Stimulated activated naive CD8-positive, alpha-beta T cell treated with anti-CD3 and anti-CD28 coated beads, Interleukin-15, Interleukin-2, amounts not matched to agents 100 U/mL and 50 U/mL, for 24 hours (primary cell): Measurements from ENCODE around the gene APLP2.
"Not testable (repeated sequence)": the region's sequence is repeated elsewhere in the genome, so short reads cannot be mapped to it uniquely, and the experiment has no call there.

ENCODE experiments used
- ATAC-seq: fragments of 150-1000 bp; cut with Tn5 transposase; one replicate; pipeline ENCODE4 v1.10.0; 2021
- DNase-seq: peaks from one replicate; pipeline ENCODE4 v3.0.0; 2021

APLP2 gene

DNA sequence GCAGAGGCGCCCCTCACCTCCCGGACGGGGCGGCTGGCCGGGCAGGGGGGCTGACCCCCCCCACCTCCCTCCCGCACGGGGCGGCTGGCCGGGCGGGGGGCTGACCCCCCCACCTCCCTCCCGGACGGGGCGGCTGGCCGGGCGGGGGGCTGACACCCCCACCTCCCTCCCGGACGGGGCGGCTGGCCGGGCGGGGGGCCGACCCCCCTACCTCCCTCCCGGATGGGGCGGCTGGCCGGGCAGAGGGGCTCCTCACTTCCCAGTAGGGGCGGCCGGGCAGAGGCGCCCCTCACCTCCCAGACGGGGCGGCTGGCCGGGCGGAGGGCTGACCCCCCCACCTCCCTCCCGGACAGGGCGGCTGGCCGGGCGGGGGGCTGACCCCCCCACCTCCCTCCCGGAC is 21.5 kb downstream of the APLP2 start:
- not testable (repeated sequence) for DNase-seq, ATAC-seq

- no peak for ATAC-seq
- no peak for DNase-seq
Observed at GRCh38 chr11:130092661-130093060, 23.0 kb downstream of the APLP2 start.

- DNase-seq, result no peak
- no peak for ATAC-seq
Observed at GRCh38 chr11:130094614-130095013, 24.9 kb downstream of the APLP2 start.

GRCh38 chr11:130095326-130095725 is 25.6 kb downstream of the APLP2 start:
- DNase-seq (no peak), ATAC-seq (no peak)

DNA sequence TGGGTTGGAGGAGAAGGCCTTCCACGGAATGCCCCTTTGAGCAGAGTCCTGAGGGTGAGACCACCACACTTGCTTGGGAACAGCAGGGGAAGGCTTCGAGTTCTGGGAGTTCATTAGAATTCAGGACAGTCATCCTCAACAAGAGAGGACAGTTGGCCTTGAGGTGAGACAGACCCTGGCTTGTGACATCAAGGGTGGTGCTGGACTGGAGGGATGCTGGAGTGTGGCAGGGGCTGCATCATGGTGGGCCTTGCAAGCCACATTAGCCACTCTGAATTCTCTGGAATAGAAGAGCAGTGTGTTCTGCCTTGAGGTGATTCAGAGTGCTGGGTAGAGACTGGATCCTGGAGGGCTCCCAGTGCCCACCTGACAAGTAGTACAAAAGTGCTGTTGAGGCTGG is 26.3 kb downstream of the APLP2 start:
- DNase-seq, result no peak
- no peak for ATAC-seq

DNA sequence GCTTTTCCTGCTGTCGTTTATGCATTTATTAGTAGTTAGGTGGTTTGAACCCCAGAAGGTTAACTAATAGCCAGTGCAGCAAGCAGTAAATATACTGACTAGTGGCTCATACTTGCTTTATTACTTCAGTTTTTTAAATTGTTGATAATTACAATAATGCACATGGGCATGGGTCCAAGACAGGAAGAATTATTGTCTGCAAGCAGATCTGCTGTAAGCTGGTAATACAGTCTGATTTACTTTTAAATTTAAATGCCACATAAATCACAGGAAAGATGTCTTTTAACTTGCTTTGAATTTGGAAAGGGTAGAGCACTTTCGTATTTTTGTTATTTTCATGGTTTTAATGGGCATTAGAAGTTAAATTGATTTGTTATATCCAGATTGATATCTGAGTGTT is 27.1 kb downstream of the APLP2 start:
- DNase-seq (no peak), ATAC-seq (no peak)

GRCh38 chr11:130097285-130097684 is 27.6 kb downstream of the APLP2 start:
- ATAC-seq (no peak), DNase-seq (no peak)

DNA sequence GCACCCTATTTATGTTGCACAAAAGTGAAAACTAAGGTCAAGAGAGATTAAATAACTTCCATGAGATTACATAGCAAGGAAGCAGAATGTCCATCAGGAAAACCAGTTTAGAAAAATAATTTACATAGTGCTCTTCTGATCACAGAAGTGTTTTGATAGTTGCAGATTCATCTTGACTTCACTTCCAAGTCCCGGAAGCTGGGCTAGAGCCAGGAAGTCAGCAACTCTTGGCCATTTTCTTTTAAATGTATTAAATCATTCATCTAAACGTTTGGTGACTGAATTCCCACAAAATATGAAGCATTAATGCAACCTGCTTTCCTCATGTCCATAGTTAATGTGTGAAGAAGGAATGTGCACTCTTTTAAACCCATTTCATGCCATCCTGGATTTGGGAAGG is 29.7 kb downstream of the APLP2 start:
- ATAC-seq (no peak), DNase-seq (no peak)

- ATAC-seq (no peak), DNase-seq (no peak)
Observed at GRCh38 chr11:130100381-130101095, 30.8 kb downstream of the APLP2 start.

- no peak for DNase-seq
- ATAC-seq, result no peak
Observed at GRCh38 chr11:130101661-130102060, 32.0 kb downstream of the APLP2 start.

- ATAC-seq, result no peak
Observed at GRCh38 chr11:130102301-130103249, 32.9 kb downstream of the APLP2 start.

GRCh38 chr11:130103296-130103814 is 33.7 kb downstream of the APLP2 start:
- DNase-seq (no peak), ATAC-seq (no peak)

More at GRCh38 chr11:130102301-130103249, 32.9 kb downstream of the APLP2 start:
- no peak for DNase-seq

DNA sequence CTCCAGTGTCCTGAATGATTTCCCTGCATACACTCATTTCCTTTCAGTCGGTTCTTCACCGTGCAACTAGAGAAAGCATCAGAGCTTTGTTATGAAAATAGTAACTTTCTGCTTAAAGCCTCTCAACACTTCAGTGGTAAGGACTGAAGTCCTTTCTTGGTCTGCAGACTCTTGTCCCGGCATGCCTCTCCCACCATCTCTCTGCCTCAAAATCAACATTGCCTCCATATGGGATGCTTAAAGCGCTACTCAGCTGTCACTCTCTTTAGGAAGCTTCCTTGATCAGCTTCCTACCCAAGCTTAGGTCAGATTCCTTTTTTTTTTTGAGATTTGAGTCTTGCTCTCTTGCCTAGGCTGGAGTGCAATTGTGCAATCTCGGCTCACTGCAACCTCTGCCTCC is 36.7 kb downstream of the APLP2 start:
- ATAC-seq, result no peak
- no peak for DNase-seq

- ATAC-seq, DNase-seq: not testable (repeated sequence)
Observed at GRCh38 chr11:130108671-130109070, 39.0 kb downstream of the APLP2 start.

DNA sequence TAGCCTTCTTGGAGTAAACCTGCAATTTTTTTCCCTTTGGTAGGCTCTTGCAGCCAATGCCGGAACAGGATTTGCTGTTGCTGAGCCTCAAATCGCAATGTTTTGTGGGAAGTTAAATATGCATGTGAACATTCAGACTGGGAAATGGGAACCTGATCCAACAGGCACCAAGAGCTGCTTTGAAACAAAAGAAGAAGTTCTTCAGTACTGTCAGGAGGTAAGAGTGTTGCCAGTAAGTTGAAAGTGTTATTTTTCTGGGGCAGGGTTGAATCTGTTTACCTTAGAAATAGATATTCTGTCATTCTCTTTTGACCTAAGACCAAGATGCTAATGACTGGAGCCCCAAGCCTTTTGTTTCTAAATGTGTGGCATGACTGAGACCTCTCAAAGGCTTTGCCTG is 39.7 kb downstream of the APLP2 start:
- DNase-seq (no peak), ATAC-seq (no peak)

GRCh38 chr11:130110339-130111108 is 40.8 kb downstream of the APLP2 start:
- DNase-seq (no peak), ATAC-seq (no peak)

DNA sequence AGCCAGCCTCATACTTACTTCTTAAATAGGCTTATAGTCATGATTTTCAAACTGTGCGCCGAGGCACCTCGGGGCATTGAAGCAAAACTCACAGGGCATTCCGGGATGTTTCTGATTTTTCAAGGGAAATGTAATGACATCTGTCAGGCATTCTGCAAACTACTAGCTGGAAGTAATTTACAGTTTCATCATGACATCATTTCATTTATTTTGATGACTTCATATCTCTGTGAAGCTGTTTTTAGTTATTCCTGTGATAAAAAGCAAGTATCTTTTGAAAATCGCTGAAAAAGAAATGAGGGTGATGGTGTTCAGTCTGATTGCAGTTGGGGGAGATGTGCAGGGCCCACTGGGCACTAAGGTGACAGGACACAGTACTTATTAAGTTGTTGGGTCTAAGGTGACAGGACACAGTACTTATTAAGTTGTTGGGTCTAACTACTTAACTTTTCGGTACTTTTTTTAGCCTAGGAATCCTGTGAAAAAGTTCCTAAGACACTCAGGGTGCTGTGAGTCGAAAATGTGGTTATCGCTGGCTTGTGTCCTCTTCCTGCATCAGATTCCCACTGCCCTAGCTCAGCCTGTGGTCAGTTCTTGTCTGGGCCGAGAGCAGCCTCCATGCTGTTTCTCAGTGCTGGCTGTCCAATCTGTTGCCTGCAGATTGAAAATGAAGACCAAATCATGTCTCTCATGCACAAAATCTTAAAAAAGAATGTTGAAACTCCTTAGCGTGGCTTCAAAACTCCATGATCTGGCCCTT is 42.6 kb downstream of the APLP2 start:
- no peak for ATAC-seq

DNA sequence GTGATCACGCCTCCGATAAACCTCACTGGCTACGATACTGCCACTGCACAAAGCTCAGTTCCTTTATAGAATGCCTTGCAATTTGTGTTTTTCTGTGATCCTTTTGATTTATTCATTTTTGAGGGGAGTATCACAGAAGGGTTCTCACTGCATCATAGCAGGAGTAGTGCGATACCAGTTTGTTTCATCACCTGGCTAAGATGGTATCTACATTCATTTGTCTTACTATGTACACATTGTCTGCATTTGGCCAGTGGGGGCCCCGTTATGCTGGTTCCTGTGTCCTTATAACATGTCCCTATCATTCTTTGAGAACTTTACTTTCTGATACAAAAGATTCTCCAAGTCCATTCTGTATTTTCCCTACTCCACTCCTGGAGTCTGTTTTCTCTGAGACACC is 44.6 kb downstream of the APLP2 start:
- no peak for ATAC-seq
- no peak for DNase-seq

More for the DNA sequence above, 42.6 kb downstream of the APLP2 start:
- no peak for DNase-seq

DNA sequence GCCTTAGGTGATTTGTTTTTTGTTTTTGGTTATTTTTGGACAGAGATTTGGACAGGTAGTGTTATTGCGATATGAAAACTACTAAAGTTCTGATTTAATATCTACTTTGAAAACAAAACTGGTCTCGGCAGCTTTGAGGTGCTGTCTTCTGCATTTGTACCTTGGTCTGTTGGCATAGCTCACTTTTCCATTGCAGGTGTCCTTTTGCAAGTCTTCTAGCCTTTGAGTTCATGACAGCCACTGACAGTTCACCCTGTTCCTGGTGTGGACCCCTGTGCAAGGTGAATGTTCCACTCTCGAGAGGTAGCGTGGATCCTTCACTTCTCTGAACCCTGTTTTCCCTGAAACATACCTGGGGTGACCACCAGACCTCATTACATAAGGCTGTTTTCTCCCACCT is 45.0 kb downstream of the APLP2 start:
- ATAC-seq, result no peak

GRCh38 chr11:130115218-130115617 is 45.5 kb downstream of the APLP2 start:
- DNase-seq (no peak), ATAC-seq (no peak)

More for the DNA sequence above, 45.0 kb downstream of the APLP2 start:
- no peak for DNase-seq

- ATAC-seq (no peak), DNase-seq (no peak)
Observed at GRCh38 chr11:130118165-130118564, 48.5 kb downstream of the APLP2 start.
